ENCODE measurements around the gene COMMD4.

DNA sequence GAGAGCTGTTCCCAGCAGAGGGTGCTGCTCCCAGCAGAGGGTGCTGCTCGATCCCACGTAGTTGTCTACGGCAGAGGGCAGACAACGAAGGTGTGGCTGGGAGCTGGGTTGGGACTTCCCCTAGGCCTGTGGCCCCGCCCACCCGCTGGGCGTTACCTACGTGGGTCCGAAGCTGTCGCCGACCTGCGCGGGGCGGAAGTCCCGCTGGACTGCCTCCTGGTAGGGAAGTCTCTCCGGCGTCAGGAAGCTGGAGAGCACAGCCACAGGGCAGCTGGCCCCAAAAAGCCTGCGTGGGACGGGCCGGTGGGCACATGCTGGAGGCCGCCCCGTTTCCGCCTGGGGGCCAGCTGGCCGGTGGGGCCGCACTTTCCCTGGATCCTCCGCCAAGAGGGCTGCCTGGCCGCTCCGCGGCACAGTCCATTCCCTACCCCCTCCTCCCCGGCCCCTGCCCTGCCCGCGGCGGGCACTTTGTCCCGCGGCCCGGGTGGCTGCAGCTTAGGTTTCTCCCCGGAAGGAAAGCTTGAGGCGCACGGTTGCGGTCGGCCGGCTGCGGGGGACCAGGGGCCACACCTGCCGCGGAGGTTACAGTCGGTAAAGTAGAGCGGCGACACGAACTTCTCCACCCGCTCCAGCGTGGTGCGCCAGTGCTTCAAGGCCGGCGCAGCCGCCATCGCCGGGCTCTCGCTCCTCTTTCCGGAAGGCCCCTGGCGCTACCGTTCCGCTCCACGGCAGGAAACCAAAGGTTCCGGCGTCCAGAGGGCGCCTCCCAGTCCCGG, 32.2 kb downstream of the COMMD4 start, which contains the start of gene MAN2C1:
- TF ChIP-seq, protein P1, sequence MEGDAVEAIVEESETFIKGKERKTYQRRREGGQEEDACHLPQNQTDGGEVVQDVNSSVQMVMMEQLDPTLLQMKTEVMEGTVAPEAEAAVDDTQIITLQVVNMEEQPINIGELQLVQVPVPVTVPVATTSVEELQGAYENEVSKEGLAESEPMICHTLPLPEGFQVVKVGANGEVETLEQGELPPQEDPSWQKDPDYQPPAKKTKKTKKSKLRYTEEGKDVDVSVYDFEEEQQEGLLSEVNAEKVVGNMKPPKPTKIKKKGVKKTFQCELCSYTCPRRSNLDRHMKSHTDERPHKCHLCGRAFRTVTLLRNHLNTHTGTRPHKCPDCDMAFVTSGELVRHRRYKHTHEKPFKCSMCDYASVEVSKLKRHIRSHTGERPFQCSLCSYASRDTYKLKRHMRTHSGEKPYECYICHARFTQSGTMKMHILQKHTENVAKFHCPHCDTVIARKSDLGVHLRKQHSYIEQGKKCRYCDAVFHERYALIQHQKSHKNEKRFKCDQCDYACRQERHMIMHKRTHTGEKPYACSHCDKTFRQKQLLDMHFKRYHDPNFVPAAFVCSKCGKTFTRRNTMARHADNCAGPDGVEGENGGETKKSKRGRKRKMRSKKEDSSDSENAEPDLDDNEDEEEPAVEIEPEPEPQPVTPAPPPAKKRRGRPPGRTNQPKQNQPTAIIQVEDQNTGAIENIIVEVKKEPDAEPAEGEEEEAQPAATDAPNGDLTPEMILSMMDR (conservative IDR thresholded peaks at IDR 0.05 in 1 of 2, IDR thresholded peaks at IDR 0.05 in 1 of 2; ENCODE audit: low read depth in 1 of 2, low read length in 2 of 2), result peak; percentile 45 to 81
- TF ChIP-seq EZH2 (IDR thresholded peaks at IDR 0.05; ENCODE audit: low read length, missing control alignments), result no peak

Measured in fibroblast of lung (primary cell).